NCI-H1048 (cell line): ENCODE measurements around the gene FAM227B.
"Not testable (repeated sequence)": the region's sequence is repeated elsewhere in the genome, so short reads cannot be mapped to it uniquely, and the experiment has no call there.

Experiments used
- DNase-seq: peaks from one replicate; lab custom pipeline; 2025; lab: John Stamatoyannopoulos, UW

FAM227B gene

GRCh38 chr15:49610157-49610918 lies 10.3 kb downstream of the FAM227B start:
- DNase-seq = no peak

GRCh38 chr15:49606594-49606993 lies 14.0 kb downstream of the FAM227B start:
- no peak for DNase-seq

GRCh38 chr15:49605588-49605987 lies 15.0 kb downstream of the FAM227B start:
- DNase-seq = no peak

- no peak for DNase-seq
These were observed 15.8 kb downstream of the FAM227B start for GRCh38 chr15:49604625-49605409.

- DNase-seq = not testable (repeated sequence)
These were observed 27.7 kb downstream of the FAM227B start for GRCh38 chr15:49592829-49593316.

- no peak for DNase-seq
These were observed 31.6 kb downstream of the FAM227B start for GRCh38 chr15:49589030-49589429.

GRCh38 chr15:49573421-49573820 lies 47.2 kb downstream of the FAM227B start:
- DNase-seq = no peak

GRCh38 chr15:49570672-49571071 lies 49.9 kb downstream of the FAM227B start:
- no peak for DNase-seq

- DNase-seq = no peak
These were observed 50.4 kb downstream of the FAM227B start for GRCh38 chr15:49570174-49570573.

- DNase-seq = no peak
These were observed 60.6 kb downstream of the FAM227B start for GRCh38 chr15:49560045-49560444.

- no peak for DNase-seq
These were observed 61.7 kb downstream of the FAM227B start for GRCh38 chr15:49558929-49559328.

GRCh38 chr15:49556437-49556836 lies 64.2 kb downstream of the FAM227B start:
- DNase-seq = no peak

GRCh38 chr15:49550342-49550741 lies 70.3 kb downstream of the FAM227B start:
- DNase-seq = not testable (repeated sequence)

GRCh38 chr15:49538520-49538919 lies 82.1 kb downstream of the FAM227B start:
- no peak for DNase-seq

- DNase-seq = no peak
These were observed 90.5 kb downstream of the FAM227B start for GRCh38 chr15:49530092-49530491.

- no peak for DNase-seq
These were observed 92.3 kb downstream of the FAM227B start for GRCh38 chr15:49528289-49528688.

GRCh38 chr15:49521802-49522201 lies 98.8 kb downstream of the FAM227B start:
- DNase-seq = no peak

GRCh38 chr15:49512739-49513138 lies 107.9 kb downstream of the FAM227B start:
- not testable (repeated sequence) for DNase-seq

- DNase-seq = no peak
These were observed 113.4 kb downstream of the FAM227B start for GRCh38 chr15:49507261-49507660.

- no peak for DNase-seq
These were observed 114.3 kb downstream of the FAM227B start for GRCh38 chr15:49506341-49506740.

- DNase-seq = no peak
These were observed 119.0 kb downstream of the FAM227B start for GRCh38 chr15:49501586-49501985.

GRCh38 chr15:49495993-49496753 lies 124.4 kb downstream of the FAM227B start:
- no peak for DNase-seq
